ENCODE measurements around the gene DNTT.

DNTT gene

GRCh38 chr10:96260014-96260413 is 44.2 kb upstream of the DNTT start:
- Histone ChIP-seq H3K4me3 (replicated peaks; ENCODE audit: low read depth, low read length) (no peak overlapping the region), H3K36me3 (ENCODE audit: control insufficient read depth, insufficient read depth, low read length) (peaks cover 23% of the 10 kb centered on the region), H3K27me3 (replicated peaks; ENCODE audit: control insufficient read depth, insufficient read depth, low read length) (no peaks in the 10 kb centered on the region)
- TF ChIP-seq CTCF (IDR thresholded peaks at IDR 0.05; ENCODE audit: insufficient read depth, low read length, poor library complexity, severe bottlenecking), result no peak
- DNase-seq (ENCODE audit: extremely low read depth, insufficient read length), result no peak

- Histone ChIP-seq H3K27me3 (replicated peaks; ENCODE audit: control insufficient read depth, insufficient read depth, low read length) (no peaks in the 10 kb centered on the region), H3K4me3 (replicated peaks; ENCODE audit: low read depth, low read length) (no peak overlapping the region), H3K36me3 (ENCODE audit: control insufficient read depth, insufficient read depth, low read length) (peaks cover 26% of the 10 kb centered on the region)
- DNase-seq (ENCODE audit: extremely low read depth, insufficient read length), result no peak
- TF ChIP-seq CTCF (IDR thresholded peaks at IDR 0.05; ENCODE audit: insufficient read depth, low read length, poor library complexity, severe bottlenecking), result no peak
Measured at GRCh38 chr10:96261132-96261531, 43.1 kb upstream of the DNTT start.

- no peaks in the 10 kb centered on the region for H3K27me3 ChIP-seq (replicated peaks; ENCODE audit: control insufficient read depth, insufficient read depth, low read length)
- no peak for DNase-seq (ENCODE audit: extremely low read depth, insufficient read length)
- H3K36me3 ChIP-seq (ENCODE audit: control insufficient read depth, insufficient read depth, low read length), result peaks cover 33% of the 10 kb centered on the region
- TF ChIP-seq CTCF (IDR thresholded peaks at IDR 0.05; ENCODE audit: insufficient read depth, low read length, poor library complexity, severe bottlenecking), result no peak
- no peak overlapping the region for H3K4me3 ChIP-seq (replicated peaks; ENCODE audit: low read depth, low read length)
Measured at GRCh38 chr10:96261930-96262329, 42.3 kb upstream of the DNTT start.

DNA sequence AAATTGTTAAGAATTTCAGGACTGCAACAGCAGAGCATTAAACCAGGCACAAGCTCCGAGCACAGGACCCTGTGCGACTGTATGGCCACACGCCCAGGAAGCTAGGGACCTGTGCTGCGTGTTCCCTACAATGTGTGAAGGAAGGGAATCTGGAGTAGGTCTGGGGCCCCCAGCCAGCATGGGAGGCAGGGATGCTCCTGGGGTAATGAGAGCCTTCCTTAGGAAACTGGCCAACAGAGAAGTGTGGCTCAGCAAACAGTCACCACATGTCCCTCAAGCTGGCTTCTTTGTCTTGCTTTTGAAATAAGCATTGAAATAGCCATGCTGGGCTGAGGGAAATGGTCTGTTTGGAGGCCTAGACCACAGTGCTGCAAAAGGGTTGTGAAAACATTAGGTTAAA is 41.1 kb upstream of the DNTT start:
- Histone ChIP-seq H3K4me3 (replicated peaks; ENCODE audit: low read depth, low read length) (no peak overlapping the region), H3K36me3 (ENCODE audit: control insufficient read depth, insufficient read depth, low read length) (peaks cover 29% of the 10 kb centered on the region), H3K27me3 (replicated peaks; ENCODE audit: control insufficient read depth, insufficient read depth, low read length) (no peaks in the 10 kb centered on the region)
- TF ChIP-seq CTCF (IDR thresholded peaks at IDR 0.05; ENCODE audit: insufficient read depth, low read length, poor library complexity, severe bottlenecking), result no peak
- no peak for DNase-seq (ENCODE audit: extremely low read depth, insufficient read length)

- no peak for DNase-seq (ENCODE audit: extremely low read depth, insufficient read length)
- Histone ChIP-seq H3K4me3 (replicated peaks; ENCODE audit: low read depth, low read length) (no peak overlapping the region), H3K27me3 (replicated peaks; ENCODE audit: control insufficient read depth, insufficient read depth, low read length) (no peaks in the 10 kb centered on the region), H3K36me3 (ENCODE audit: control insufficient read depth, insufficient read depth, low read length) (peaks cover 26% of the 10 kb centered on the region)
- TF ChIP-seq CTCF (IDR thresholded peaks at IDR 0.05; ENCODE audit: insufficient read depth, low read length, poor library complexity, severe bottlenecking), result no peak
Measured at GRCh38 chr10:96263669-96264068, 40.6 kb upstream of the DNTT start.

GRCh38 chr10:96264938-96265337 is 39.3 kb upstream of the DNTT start:
- DNase-seq (ENCODE audit: extremely low read depth, insufficient read length), result no peak
- Histone ChIP-seq H3K4me3 (replicated peaks; ENCODE audit: low read depth, low read length) (no peak overlapping the region), H3K36me3 (ENCODE audit: control insufficient read depth, insufficient read depth, low read length) (peaks cover 26% of the 10 kb centered on the region), H3K27me3 (replicated peaks; ENCODE audit: control insufficient read depth, insufficient read depth, low read length) (no peaks in the 10 kb centered on the region)
- TF ChIP-seq CTCF (IDR thresholded peaks at IDR 0.05; ENCODE audit: insufficient read depth, low read length, poor library complexity, severe bottlenecking), result no peak

All from GM06990 (cell line).